Loucy (cell line): ENCODE data around the gene TPX2.

Source experiments
- CTCF ChIP-seq: fragments of 200-600 bp; sonication (generic); conservative IDR thresholded peaks from 2 replicates; pipeline ENCODE4 v1.5.1; 2014; ENCODE audit warnings: mild to moderate bottlenecking, antibody characterized with exemption, low read length
- EZH2phosphoT487 ChIP-seq: fragments of 200-600 bp; IDR thresholded peaks from 2 replicates; pipeline ENCODE4 v1.6.1; 2018; ENCODE audit warnings: antibody characterized with exemption, mild to moderate bottlenecking, moderate library complexity, borderline replicate concordance

GRCh38 chr20:31715766-31716165, 23.3 kb upstream of the TPX2 start:
- TF ChIP-seq EZH2phosphoT487 (no peak), CTCF (no peak)
